SK-N-MC (cell line): Measurements from ENCODE around the gene KISS1.

Experiments
- EZH2 ChIP-seq: fragments of 200-600 bp; sonication (generic); IDR thresholded peaks from one replicate; pipeline ENCODE4 v1.6.1; 2017; ENCODE audit warnings: antibody characterized with exemption
- POLR2AphosphoS5 ChIP-seq: IDR thresholded peaks from 2 replicates; pipeline ENCODE4 v1.6.1; 2012; ENCODE audit warnings: mild to moderate bottlenecking, low read depth, low read length, borderline replicate concordance

DNA sequence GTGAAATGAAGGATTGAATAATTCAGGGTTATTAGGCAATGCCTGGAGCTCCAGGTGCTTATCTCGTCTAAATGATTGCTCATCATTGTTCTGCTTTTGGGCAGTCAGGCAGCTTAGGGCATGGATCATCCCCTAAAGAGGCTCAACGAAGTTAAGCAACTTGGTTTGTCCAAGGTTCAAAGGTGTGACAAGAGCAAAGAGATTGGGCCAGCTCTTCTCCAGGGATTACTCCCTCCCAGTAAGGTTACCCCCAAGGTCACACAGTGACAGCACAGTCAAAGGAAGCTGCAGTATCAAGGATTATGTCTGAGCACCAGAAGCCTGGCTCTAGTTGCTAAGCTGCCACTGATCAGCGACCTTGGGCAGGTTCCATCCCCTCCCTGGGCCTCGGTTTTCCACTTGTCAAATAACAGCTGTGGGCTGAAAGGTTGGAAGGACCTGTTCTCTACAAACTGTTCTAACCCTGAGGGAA lies 51.2 kb downstream of the KISS1 start:
- TF ChIP-seq POLR2AphosphoS5 (no peak), EZH2 (no peak)
